A549 (cell line): ENCODE results near the gene BICRA. TPM values are rescaled to one million over a fixed set of nuclear protein-coding genes. Genes with fewer than 3 reads are reported as not detected.

ENCODE experiments used
- ATAC-seq, 2 experiments: fragments of 200-7000 bp in 1 of 2; fragments of >200 bp in 1 of 2; cut with Nextera tagmentation in 1 of 2; cut with Tn5 transposase in 1 of 2; 3 replicates each; pipeline versions ENCODE4 v1.8.0 to v1.9.1; 2018 to 2020; ENCODE audit warnings: mild to moderate bottlenecking in 1 of 2, moderate library complexity in 1 of 2
- CTCF ChIA-PET: fragments of 300-600 bp; sonication (Branson Sonifier 250); formaldehyde crosslinking; extraction: SDS; loops from one replicate; lab custom pipeline; 2021; ENCODE audit warnings: antibody characterized with exemption, inconsistent platforms; lab: Yijun Ruan, JAX
- POLR2A ChIA-PET: fragments of 350-600 bp; formaldehyde crosslinking; extraction: SDS; loops from one replicate; lab custom pipeline; 2021; ENCODE audit warnings: antibody characterized with exemption, inconsistent platforms; lab: Yijun Ruan, JAX
- DNase-seq, 2 experiments: peaks; one replicate each; pipeline versions ENCODE4 v3.0.0 to v3.0.0-alpha.2; 2011 to 2016; ENCODE audit warnings: low read depth in 1 of 2, low spot score in 1 of 2
- FAIRE-seq: peaks from 2 replicates; lab custom pipeline; 2011; peaks lifted over from hg19 to GRCh38; lab: Jason Lieb, UNC
- H3K27ac ChIP-seq, 2 experiments: fragments of >200 bp; sonication (Bioruptor Twin); formaldehyde crosslinking; 3 replicates each; pipeline ENCODE4 v1.5.1; 2016 to 2017
- H3K4me1 ChIP-seq: fragments of >200 bp; sonication (Bioruptor Twin); formaldehyde crosslinking; 3 replicates; pipeline ENCODE4 v1.6.1; 2016
- H3K4me2 ChIP-seq: fragments of >200 bp; sonication (Bioruptor Twin); formaldehyde crosslinking; 3 replicates; pipeline ENCODE4 v1.6.1; 2016
- H3K4me3 ChIP-seq: fragments of >200 bp; sonication (Bioruptor Twin); formaldehyde crosslinking; 3 replicates; pipeline ENCODE4 v1.5.1; 2016
- H3K9me3 ChIP-seq: fragments of >200 bp; sonication (Bioruptor Twin); formaldehyde crosslinking; 3 replicates; pipeline ENCODE4 v1.6.1; 2016
- BCL3 ChIP-seq: fragments of >200 bp; sonication (Bioruptor Twin); formaldehyde crosslinking; IDR thresholded peaks from 3 replicates; pipeline ENCODE4 v1.6.1; 2016
- BHLHE40 ChIP-seq: IDR thresholded peaks from 2 replicates; pipeline ENCODE4 v1.6.1; 2012; ENCODE audit warnings: low read depth, low read length, inconsistent platforms
- CBX2 ChIP-seq: fragments of 200-600 bp; sonication (generic); IDR thresholded peaks from 2 replicates; pipeline ENCODE4 v1.6.1; 2016; ENCODE audit warnings: low read depth, mild to moderate bottlenecking, borderline replicate concordance
- CEBPB ChIP-seq, 2 experiments: fragments of >200 bp in 1 of 2; sonication (Bioruptor Twin) in 1 of 2; formaldehyde crosslinking in 1 of 2; IDR thresholded peaks; 2 replicates each; pipeline ENCODE4 v1.6.1; 2012 to 2016
- CHD2 ChIP-seq: fragments of 150-350 bp; IDR thresholded peaks from 2 replicates; pipeline ENCODE4 v1.6.1; 2014; ENCODE audit warnings: low read length; ENCODE audit not compliant: partially characterized antibody
- EHMT2 ChIP-seq: fragments of 200-600 bp; sonication (generic); IDR thresholded peaks from 2 replicates; pipeline ENCODE4 v1.6.1; 2016; ENCODE audit warnings: antibody characterized with exemption, low read depth, mild to moderate bottlenecking, moderate library complexity
- ESRRA ChIP-seq: fragments of 150-350 bp; IDR thresholded peaks from 2 replicates; pipeline ENCODE4 v1.6.1; 2014; ENCODE audit warnings: mild to moderate bottlenecking, low read length, borderline replicate concordance
- HES2 ChIP-seq: fragments of >200 bp; sonication (Bioruptor Twin); formaldehyde crosslinking; IDR thresholded peaks from 2 replicates; pipeline ENCODE4 v1.6.1; 2016
- JUNB ChIP-seq: fragments of >200 bp; sonication (Bioruptor Twin); formaldehyde crosslinking; IDR thresholded peaks from 2 replicates; pipeline ENCODE4 v1.6.1; 2016
- MAZ ChIP-seq: fragments of 150-350 bp; IDR thresholded peaks from 2 replicates; pipeline ENCODE4 v1.6.1; 2014; ENCODE audit warnings: antibody characterized with exemption, low read depth, low read length, borderline replicate concordance
- NPAS2 ChIP-seq: fragments of 250-450 bp; sonication (Bioruptor Pico); IDR thresholded peaks from 2 replicates; pipeline ENCODE4 v1.8.0; 2022; ENCODE audit warnings: mild to moderate bottlenecking, moderate library complexity, borderline replicate concordance
- RNF2 ChIP-seq: fragments of 200-600 bp; sonication (generic); IDR thresholded peaks from 2 replicates; pipeline ENCODE4 v1.6.1; 2016; ENCODE audit warnings: low read depth, mild to moderate bottlenecking, antibody characterized with exemption, moderate library complexity, borderline replicate concordance
- USF2 ChIP-seq: fragments of 450-650 bp; IDR thresholded peaks from 2 replicates; pipeline ENCODE4 v1.6.1; 2014; ENCODE audit warnings: antibody characterized with exemption
- ZC3H11A ChIP-seq: fragments of 450-650 bp; IDR thresholded peaks from 2 replicates; pipeline ENCODE4 v1.6.1; 2014; ENCODE audit warnings: antibody characterized with exemption, mild to moderate bottlenecking
- ZFP36 ChIP-seq: fragments of 450-650 bp; IDR thresholded peaks from 2 replicates; pipeline ENCODE4 v1.6.1; 2014; ENCODE audit warnings: borderline replicate concordance; ENCODE audit not compliant: partially characterized antibody
- WGBS: methylation state at CpG from one replicate; pipeline ENCODE4 v1.1.6; 2017; ENCODE audit errors: missing lambda C conversion rate; 5-methylcytosine and 5-hydroxymethylcytosine counted together
- polyA plus RNA-seq, 4 experiments: library from polyadenylated mRNA; depleted of rRNA in 3 of 4; stranded (reverse); fragments of >200 nt; fragmentation: RNase III in 1 of 4; extraction: RNeasy Plus Mini Kit Qiagen cat#74134 plus additional on column Dnase treatment in 1 of 4; gene quantifications; 2 replicates in 3 of 4; 3 replicates in 1 of 4; pipeline ENCODE4 v1.2.3, GENCODE V29; 2011 to 2017
- TF ChIP-seq, protein P1 (sequence below): fragments of 200-600 bp; sonication (generic); IDR thresholded peaks from 2 replicates; pipeline ENCODE4 v1.6.1; 2016; ENCODE audit warnings: antibody characterized with exemption, mild to moderate bottlenecking, moderate library complexity
- TF ChIP-seq, protein P2 (sequence below): IDR thresholded peaks from 2 replicates; pipeline ENCODE4 v1.6.1; 2012
- TF ChIP-seq, protein P3 (sequence below): fragments of >200 bp; sonication (Bioruptor Twin); formaldehyde crosslinking; IDR thresholded peaks from 3 replicates; pipeline ENCODE4 v1.5.1; 2016

BICRA gene
- polyA plus RNA-seq, 2 of the 4 experiments (the other 2 are of a cell fraction), result 0.83 to 12.4 TPM

DNA sequence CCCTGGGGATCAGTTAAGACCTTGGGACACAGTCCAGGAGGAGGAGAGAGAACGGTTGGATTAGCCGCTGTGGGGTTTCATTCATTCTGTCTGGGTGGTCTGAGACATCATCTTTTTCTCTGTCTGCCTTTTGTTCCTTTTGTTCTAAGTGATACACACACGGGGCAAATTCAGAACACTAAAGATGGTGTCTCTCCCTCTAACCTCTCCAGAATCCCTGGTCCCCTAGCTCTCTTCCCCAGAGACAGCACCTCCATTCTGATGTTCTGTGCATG, 5.0 kb downstream of the BICRA start (continued):
- TF ChIP-seq, protein P1, sequence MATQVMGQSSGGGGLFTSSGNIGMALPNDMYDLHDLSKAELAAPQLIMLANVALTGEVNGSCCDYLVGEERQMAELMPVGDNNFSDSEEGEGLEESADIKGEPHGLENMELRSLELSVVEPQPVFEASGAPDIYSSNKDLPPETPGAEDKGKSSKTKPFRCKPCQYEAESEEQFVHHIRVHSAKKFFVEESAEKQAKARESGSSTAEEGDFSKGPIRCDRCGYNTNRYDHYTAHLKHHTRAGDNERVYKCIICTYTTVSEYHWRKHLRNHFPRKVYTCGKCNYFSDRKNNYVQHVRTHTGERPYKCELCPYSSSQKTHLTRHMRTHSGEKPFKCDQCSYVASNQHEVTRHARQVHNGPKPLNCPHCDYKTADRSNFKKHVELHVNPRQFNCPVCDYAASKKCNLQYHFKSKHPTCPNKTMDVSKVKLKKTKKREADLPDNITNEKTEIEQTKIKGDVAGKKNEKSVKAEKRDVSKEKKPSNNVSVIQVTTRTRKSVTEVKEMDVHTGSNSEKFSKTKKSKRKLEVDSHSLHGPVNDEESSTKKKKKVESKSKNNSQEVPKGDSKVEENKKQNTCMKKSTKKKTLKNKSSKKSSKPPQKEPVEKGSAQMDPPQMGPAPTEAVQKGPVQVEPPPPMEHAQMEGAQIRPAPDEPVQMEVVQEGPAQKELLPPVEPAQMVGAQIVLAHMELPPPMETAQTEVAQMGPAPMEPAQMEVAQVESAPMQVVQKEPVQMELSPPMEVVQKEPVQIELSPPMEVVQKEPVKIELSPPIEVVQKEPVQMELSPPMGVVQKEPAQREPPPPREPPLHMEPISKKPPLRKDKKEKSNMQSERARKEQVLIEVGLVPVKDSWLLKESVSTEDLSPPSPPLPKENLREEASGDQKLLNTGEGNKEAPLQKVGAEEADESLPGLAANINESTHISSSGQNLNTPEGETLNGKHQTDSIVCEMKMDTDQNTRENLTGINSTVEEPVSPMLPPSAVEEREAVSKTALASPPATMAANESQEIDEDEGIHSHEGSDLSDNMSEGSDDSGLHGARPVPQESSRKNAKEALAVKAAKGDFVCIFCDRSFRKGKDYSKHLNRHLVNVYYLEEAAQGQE, result no peak
- TF ChIP-seq JUNB (no peak), NPAS2 (CRISPR knock-in tag) (no peak), RNF2 (no peak), ZFP36 (no peak)
- TF ChIP-seq, protein P2, sequence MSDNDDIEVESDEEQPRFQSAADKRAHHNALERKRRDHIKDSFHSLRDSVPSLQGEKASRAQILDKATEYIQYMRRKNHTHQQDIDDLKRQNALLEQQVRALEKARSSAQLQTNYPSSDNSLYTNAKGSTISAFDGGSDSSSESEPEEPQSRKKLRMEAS, result no peak
- TF ChIP-seq, protein P3, sequence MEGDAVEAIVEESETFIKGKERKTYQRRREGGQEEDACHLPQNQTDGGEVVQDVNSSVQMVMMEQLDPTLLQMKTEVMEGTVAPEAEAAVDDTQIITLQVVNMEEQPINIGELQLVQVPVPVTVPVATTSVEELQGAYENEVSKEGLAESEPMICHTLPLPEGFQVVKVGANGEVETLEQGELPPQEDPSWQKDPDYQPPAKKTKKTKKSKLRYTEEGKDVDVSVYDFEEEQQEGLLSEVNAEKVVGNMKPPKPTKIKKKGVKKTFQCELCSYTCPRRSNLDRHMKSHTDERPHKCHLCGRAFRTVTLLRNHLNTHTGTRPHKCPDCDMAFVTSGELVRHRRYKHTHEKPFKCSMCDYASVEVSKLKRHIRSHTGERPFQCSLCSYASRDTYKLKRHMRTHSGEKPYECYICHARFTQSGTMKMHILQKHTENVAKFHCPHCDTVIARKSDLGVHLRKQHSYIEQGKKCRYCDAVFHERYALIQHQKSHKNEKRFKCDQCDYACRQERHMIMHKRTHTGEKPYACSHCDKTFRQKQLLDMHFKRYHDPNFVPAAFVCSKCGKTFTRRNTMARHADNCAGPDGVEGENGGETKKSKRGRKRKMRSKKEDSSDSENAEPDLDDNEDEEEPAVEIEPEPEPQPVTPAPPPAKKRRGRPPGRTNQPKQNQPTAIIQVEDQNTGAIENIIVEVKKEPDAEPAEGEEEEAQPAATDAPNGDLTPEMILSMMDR, result no peak

GRCh38 chr19:47614559-47614958, 5.6 kb downstream of the BICRA start:
- ChIA-PET CTCF (interaction anchor here (0.8 to 2.2 kb wide), 4 partner anchors 12 to 178 kb away, joined by 3 to 6 read pairs (median 6); partner anchors contain the start of gene NAPA), POLR2A (no interaction called here)
- Histone ChIP-seq H3K4me2 (no peak overlapping the region), H3K9me3 (no peaks in the 10 kb centered on the region), H3K27ac (no peak overlapping the region), H3K4me1 (peaks cover 26% of the 10 kb centered on the region), H3K4me3 (no peak overlapping the region)
- WGBS, result 93% methylated on average over 10 of the region's 10 CpGs
- FAIRE-seq (no peak), ATAC-seq (no peak), DNase-seq (no peak)
- TF ChIP-seq, protein P1, result no peak
- TF ChIP-seq MAZ (no peak), CEBPB (IDR thresholded peaks at IDR 0.05) (no peak), CHD2 (no peak), EHMT2 (no peak), ZC3H11A (no peak), BHLHE40 (no peak), ESRRA (no peak)

GRCh38 chr19:47615230-47615629, 6.3 kb downstream of the BICRA start:
- H3K4me3 ChIP-seq, result no peak overlapping the region
- no peak for TF ChIP-seq BCL3
- TF ChIP-seq, protein P3, result no peak
- no peak for TF ChIP-seq HES2
- no peak for TF ChIP-seq USF2
- TF ChIP-seq CBX2, result no peak
- H3K4me1 ChIP-seq, result peaks cover 32% of the 10 kb centered on the region
- 87% methylated on average over 7 of the region's 7 CpGs for WGBS
- H3K9me3 ChIP-seq, result no peaks in the 10 kb centered on the region
- H3K4me2 ChIP-seq, result no peak overlapping the region
- DNase-seq (no peak), ATAC-seq (no peak), FAIRE-seq (no peak)
- POLR2A ChIA-PET, result no interaction called here
- CTCF ChIA-PET, result interaction anchor here (0.6 to 1.7 kb wide), 3 partner anchors 11 to 100 kb away, joined by 3 to 6 read pairs (median 3); partner anchors contain the start of gene NAPA
- no peak overlapping the region for H3K27ac ChIP-seq
